Muscle layer of colon (tissue), 2 donors: ENCODE data around the gene TGM5.

ENCODE experiments used
- H3K27ac ChIP-seq: one replicate; pipeline ENCODE4 v1.7.0; 2013; ENCODE audit warnings: low read depth, mild to moderate bottlenecking, low read length, moderate library complexity
- H3K27me3 ChIP-seq, 2 donors: one replicate each; pipeline ENCODE4 v1.7.0; 2013; ENCODE audit warnings: low read length in 2 of 2, mild to moderate bottlenecking in 2 of 2; ENCODE audit not compliant: insufficient read depth in 2 of 2, control insufficient read depth in 1 of 2
- H3K36me3 ChIP-seq: one replicate; pipeline ENCODE4 v1.7.0; 2013; ENCODE audit warnings: mild to moderate bottlenecking, low read length; ENCODE audit not compliant: insufficient read depth
- H3K4me1 ChIP-seq: one replicate; pipeline ENCODE4 v1.7.0; 2013; ENCODE audit warnings: mild to moderate bottlenecking, low read length; ENCODE audit not compliant: insufficient read depth
- H3K4me3 ChIP-seq, 2 donors: one replicate each; pipeline ENCODE4 v1.7.0; 2013; ENCODE audit warnings: low read length in 2 of 2, low read depth in 1 of 2, mild to moderate bottlenecking in 1 of 2, moderate library complexity in 1 of 2
- H3K9ac ChIP-seq: one replicate; pipeline ENCODE4 v1.7.0; 2013; ENCODE audit warnings: low read length
- H3K9me3 ChIP-seq: one replicate; pipeline ENCODE4 v1.7.0; 2013; ENCODE audit warnings: mild to moderate bottlenecking, low read length
- donor health status: abdominal sarcoma.
- donor health status: Adenocarcinoma of cecum.

Gene TGM5

GRCh38 chr15:43286074-43286473 lies 19.3 kb upstream of the TGM5 start:
- Histone ChIP-seq H3K27ac (no peak overlapping the region), H3K36me3 (no peaks in the 10 kb centered on the region), H3K9me3 (no peaks in the 10 kb centered on the region), H3K4me3 (no peak overlapping the region), H3K9ac (no peak overlapping the region), H3K4me1 (no peaks in the 10 kb centered on the region), H3K27me3 (no peaks in the 10 kb centered on the region)

GRCh38 chr15:43285609-43286037 lies 18.9 kb upstream of the TGM5 start:
- H3K27me3 ChIP-seq: no peaks in the 10 kb centered on the region
- H3K9ac ChIP-seq: no peak overlapping the region
- no peaks in the 10 kb centered on the region for H3K9me3 ChIP-seq
- H3K4me3 ChIP-seq: no peak overlapping the region
- H3K36me3 ChIP-seq: no peaks in the 10 kb centered on the region
- no peak overlapping the region for H3K27ac ChIP-seq
- no peaks in the 10 kb centered on the region for H3K4me1 ChIP-seq

DNA sequence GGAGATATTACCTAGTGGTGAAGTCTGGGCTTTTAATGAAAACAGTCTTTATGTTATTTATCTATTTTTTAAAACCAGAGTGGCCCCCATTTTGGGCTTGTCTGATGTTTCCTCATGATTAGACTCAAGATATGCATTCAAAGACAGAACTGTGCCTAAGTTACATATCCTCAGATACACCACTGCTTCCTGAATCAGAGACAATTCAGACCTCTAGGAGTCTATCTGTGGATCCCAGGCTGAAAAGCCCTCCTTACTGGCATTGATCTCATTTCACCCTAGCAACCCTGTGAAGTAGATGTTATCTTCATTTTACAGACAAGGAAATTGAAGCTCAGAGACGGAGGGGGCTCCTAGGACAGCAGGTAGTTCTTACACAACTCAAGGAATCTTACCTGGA lies 16.8 kb upstream of the TGM5 start:
- no peak overlapping the region for H3K27ac ChIP-seq
- H3K9ac ChIP-seq: no peak overlapping the region
- no peak overlapping the region for H3K4me3 ChIP-seq
- H3K4me1 ChIP-seq: no peaks in the 10 kb centered on the region
- H3K27me3 ChIP-seq: no peaks in the 10 kb centered on the region
- no peaks in the 10 kb centered on the region for H3K9me3 ChIP-seq
- H3K36me3 ChIP-seq: no peaks in the 10 kb centered on the region

GRCh38 chr15:43281926-43282602 lies 15.3 kb upstream of the TGM5 start:
- H3K9ac ChIP-seq: no peak overlapping the region
- no peak overlapping the region for H3K27ac ChIP-seq
- H3K4me1 ChIP-seq: no peaks in the 10 kb centered on the region
- no peaks in the 10 kb centered on the region for H3K36me3 ChIP-seq
- no peaks in the 10 kb centered on the region for H3K27me3 ChIP-seq
- H3K9me3 ChIP-seq: no peaks in the 10 kb centered on the region
- no peak overlapping the region for H3K4me3 ChIP-seq

DNA sequence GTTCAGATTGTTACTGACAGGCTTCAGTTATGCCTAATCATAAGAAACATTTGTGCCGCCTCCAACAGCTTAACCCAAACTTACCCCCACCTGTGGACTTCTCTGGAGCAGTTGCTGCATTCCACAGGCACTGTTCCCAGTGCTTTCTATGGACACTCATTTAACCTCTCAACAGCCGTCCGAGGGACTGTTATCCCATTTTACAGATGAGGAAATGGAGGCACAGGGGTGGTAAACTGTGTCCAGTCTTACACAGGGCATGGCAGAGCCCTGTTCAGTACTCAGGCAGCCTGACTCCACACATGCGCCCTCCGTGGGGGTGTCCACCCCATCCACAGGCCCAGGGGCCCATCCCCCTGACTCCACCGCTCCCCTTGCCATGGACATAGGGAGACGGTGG lies 14.3 kb upstream of the TGM5 start:
- Histone ChIP-seq H3K36me3 (no peaks in the 10 kb centered on the region), H3K4me3 (no peak overlapping the region), H3K27ac (no peak overlapping the region), H3K9me3 (no peaks in the 10 kb centered on the region), H3K27me3 (no peaks in the 10 kb centered on the region), H3K9ac (no peak overlapping the region), H3K4me1 (no peaks in the 10 kb centered on the region)

GRCh38 chr15:43279496-43279895 lies 12.8 kb upstream of the TGM5 start:
- Histone ChIP-seq H3K9me3 (no peaks in the 10 kb centered on the region), H3K27ac (no peak overlapping the region), H3K36me3 (no peaks in the 10 kb centered on the region), H3K27me3 (no peaks in the 10 kb centered on the region), H3K9ac (no peak overlapping the region), H3K4me1 (no peaks in the 10 kb centered on the region), H3K4me3 (no peak overlapping the region)

GRCh38 chr15:43278869-43279268 lies 12.1 kb upstream of the TGM5 start:
- Histone ChIP-seq H3K4me3 (no peak overlapping the region), H3K4me1 (no peaks in the 10 kb centered on the region), H3K9ac (no peak overlapping the region), H3K27me3 (no peaks in the 10 kb centered on the region), H3K9me3 (no peaks in the 10 kb centered on the region), H3K27ac (no peak overlapping the region), H3K36me3 (no peaks in the 10 kb centered on the region)

GRCh38 chr15:43277901-43278300 lies 11.2 kb upstream of the TGM5 start:
- no peak overlapping the region for H3K4me3 ChIP-seq
- H3K4me1 ChIP-seq: no peaks in the 10 kb centered on the region
- no peak overlapping the region for H3K27ac ChIP-seq
- H3K36me3 ChIP-seq: no peaks in the 10 kb centered on the region
- H3K27me3 ChIP-seq: no peaks in the 10 kb centered on the region
- H3K9me3 ChIP-seq: no peaks in the 10 kb centered on the region
- no peak overlapping the region for H3K9ac ChIP-seq

DNA sequence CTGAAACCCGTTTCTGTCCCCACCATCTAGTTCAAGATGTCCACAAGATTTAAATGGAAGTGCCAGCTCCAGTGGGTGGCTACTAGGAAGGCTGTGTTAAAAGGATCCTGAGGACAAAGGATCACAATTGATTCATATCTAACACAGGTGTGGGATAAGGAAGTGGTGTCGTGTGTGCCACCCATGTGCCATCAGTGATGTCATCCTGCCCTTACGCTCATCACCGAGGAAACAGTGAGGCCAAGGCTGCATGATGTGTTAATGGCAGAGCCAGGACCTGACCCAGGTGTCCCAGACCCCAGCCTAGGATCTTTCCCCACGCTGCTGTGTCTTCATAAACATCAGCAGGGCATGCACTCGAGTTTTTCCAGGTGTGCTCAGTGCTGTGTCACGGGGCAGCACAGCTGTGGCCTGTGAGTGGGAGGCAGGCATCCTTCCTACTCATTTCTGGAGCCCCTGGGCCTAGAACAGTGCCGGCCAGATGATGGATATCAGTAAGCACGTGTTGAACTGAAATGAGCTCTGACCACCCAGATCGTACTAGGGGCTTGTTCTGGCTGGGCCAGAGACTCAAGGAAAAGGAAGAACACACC lies 10.6 kb upstream of the TGM5 start:
- no peak overlapping the region for H3K4me3 ChIP-seq
- H3K36me3 ChIP-seq: no peaks in the 10 kb centered on the region
- no peaks in the 10 kb centered on the region for H3K27me3 ChIP-seq
- H3K4me1 ChIP-seq: no peaks in the 10 kb centered on the region
- H3K27ac ChIP-seq: no peak overlapping the region
- H3K9ac ChIP-seq: no peak overlapping the region
- H3K9me3 ChIP-seq: no peaks in the 10 kb centered on the region

GRCh38 chr15:43276563-43277200 lies 10.0 kb upstream of the TGM5 start:
- H3K4me1 ChIP-seq: no peaks in the 10 kb centered on the region
- H3K9me3 ChIP-seq: no peaks in the 10 kb centered on the region
- no peak overlapping the region for H3K4me3 ChIP-seq
- no peak overlapping the region for H3K27ac ChIP-seq
- no peaks in the 10 kb centered on the region for H3K36me3 ChIP-seq
- no peaks in the 10 kb centered on the region for H3K27me3 ChIP-seq
- no peak overlapping the region for H3K9ac ChIP-seq

DNA sequence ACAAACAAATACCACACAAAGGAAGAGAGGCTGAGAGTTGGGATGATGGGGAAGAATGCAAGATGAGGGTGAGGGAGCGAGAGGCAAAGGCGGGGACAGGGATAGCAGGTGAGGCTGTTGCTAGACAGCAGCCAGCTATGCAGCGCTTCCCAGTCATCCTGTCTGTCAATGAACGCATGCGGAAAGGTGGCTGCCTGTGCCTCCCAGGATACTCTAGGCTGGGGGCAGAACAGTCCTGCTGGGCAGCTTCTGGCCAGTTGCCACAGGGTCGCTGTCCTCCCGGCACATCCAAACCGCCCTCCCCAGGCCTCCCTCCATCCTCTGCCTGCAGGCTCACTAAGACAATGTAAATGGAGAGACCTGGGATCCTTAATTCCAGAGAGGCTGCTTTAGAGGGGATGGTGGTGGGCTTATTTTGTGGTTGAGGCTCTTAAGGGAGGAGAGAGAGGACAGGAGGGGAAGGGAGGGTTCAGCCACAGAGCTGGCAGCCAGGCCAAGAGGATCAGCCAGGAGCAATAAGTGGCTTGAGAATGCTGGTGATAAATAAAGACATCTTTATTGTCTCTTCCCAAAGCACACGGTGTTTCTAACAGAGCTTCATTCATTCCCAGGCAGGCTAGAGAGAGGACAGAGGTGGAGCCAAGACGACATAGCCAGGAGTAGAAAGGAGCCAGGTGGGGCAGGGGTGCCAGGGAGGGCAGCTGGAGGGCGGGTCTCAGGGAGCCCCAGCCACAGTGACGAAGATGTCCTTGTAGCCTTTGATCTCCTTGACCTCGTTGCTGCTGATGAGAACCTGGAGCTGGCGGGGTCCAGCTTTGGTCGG lies 9.2 kb upstream of the TGM5 start:
- Histone ChIP-seq H3K27ac (no peak overlapping the region), H3K27me3 (no peaks in the 10 kb centered on the region), H3K4me1 (no peaks in the 10 kb centered on the region), H3K4me3 (no peak overlapping the region), H3K36me3 (no peaks in the 10 kb centered on the region), H3K9ac (no peak overlapping the region), H3K9me3 (no peaks in the 10 kb centered on the region)
